Measurements from ENCODE around the gene ST6GAL1.
"Not testable (repeated sequence)": the region's sequence is repeated elsewhere in the genome, so short reads cannot be mapped to it uniquely, and the experiment has no call there.

ST6GAL1 gene

GRCh38 chr3:187054433-187054832 lies 124.1 kb downstream of the ST6GAL1 start:
- not testable (repeated sequence) for DNase-seq

- not testable (repeated sequence) for DNase-seq
These were observed 127.5 kb downstream of the ST6GAL1 start for GRCh38 chr3:187057803-187058202.

- no peak for DNase-seq
These were observed 131.4 kb downstream of the ST6GAL1 start for GRCh38 chr3:187061748-187062147.

GRCh38 chr3:187062526-187063177 lies 132.3 kb downstream of the ST6GAL1 start:
- no peak for DNase-seq

GRCh38 chr3:187063286-187064121 lies 133.2 kb downstream of the ST6GAL1 start:
- peak; percentile 20 for DNase-seq

GRCh38 chr3:187064210-187065115 lies 134.1 kb downstream of the ST6GAL1 start:
- DNase-seq: no peak

GRCh38 chr3:187066228-187066995 lies 136.1 kb downstream of the ST6GAL1 start:
- peak; percentile 54 for DNase-seq

- no peak for DNase-seq
These were observed 138.5 kb downstream of the ST6GAL1 start for GRCh38 chr3:187068787-187069186.

- no peak for DNase-seq
These were observed 139.7 kb downstream of the ST6GAL1 start for GRCh38 chr3:187069857-187070516.

GRCh38 chr3:187072102-187072501 lies 141.8 kb downstream of the ST6GAL1 start:
- no peak for DNase-seq

- DNase-seq: no peak
These were observed 142.2 kb downstream of the ST6GAL1 start for GRCh38 chr3:187072511-187072910.

GRCh38 chr3:187073581-187074098 lies 143.3 kb downstream of the ST6GAL1 start:
- DNase-seq: no peak

GRCh38 chr3:187074846-187075245 lies 144.5 kb downstream of the ST6GAL1 start:
- no peak for DNase-seq

- no peak for DNase-seq
These were observed 146.0 kb downstream of the ST6GAL1 start for GRCh38 chr3:187076297-187076696.

- DNase-seq: no peak
These were observed 146.8 kb downstream of the ST6GAL1 start for GRCh38 chr3:187077085-187077484.

- no peak for DNase-seq
These were observed 147.2 kb downstream of the ST6GAL1 start for GRCh38 chr3:187077537-187077936.

- DNase-seq: no peak
These were observed 149.0 kb downstream of the ST6GAL1 start for GRCh38 chr3:187079090-187080022.

GRCh38 chr3:187080799-187081450 lies 150.6 kb downstream of the ST6GAL1 start:
- DNase-seq: no peak

GRCh38 chr3:187082758-187083375 lies 152.5 kb downstream of the ST6GAL1 start:
- DNase-seq: no peak

Measured in central memory CD4-positive, alpha-beta T cell (primary cell).